Fibroblast of the aortic adventitia (primary cell): ENCODE data around the gene ARF1. TPM values are rescaled to one million over a fixed set of nuclear protein-coding genes. Genes with fewer than 3 reads are reported as not detected.

Source experiments
- small RNA-seq: library from RNA; depleted of rRNA; stranded (forward); fragments of <200 nt; gene quantifications from one replicate; pipeline ENCODE3, GENCODE V24; 2012
- total RNA-seq: library from RNA; depleted of rRNA; stranded (reverse); fragments of >200 nt; gene quantifications from 2 replicates; pipeline ENCODE4 v1.2.3, GENCODE V29; 2012; ENCODE audit warnings: low replicate concordance

Gene ARF1
- total RNA-seq, 1 donor = 246 TPM

Small RNAs within 50 kb of the gene (small RNA-seq; reads per million reads assigned to genes)
- gene AL359510.1 = not detected

Other genes starting within 250 kb of the ARF1 start
- 0.41 and 0.99 TPM in 2 replicates for gene WNT9A, start 134.8 kb upstream of the ARF1 start, total RNA-seq
- not detected in 2 replicates for gene WNT3A, start 75.7 kb upstream of the ARF1 start, total RNA-seq
- gene C1orf35, start 20.6 kb downstream of the ARF1 start, total RNA-seq = 5.9 and 21.8 TPM in 2 replicates
- 32.5 and 74.1 TPM in 2 replicates for gene MRPL55, start 26.6 kb downstream of the ARF1 start, total RNA-seq
- gene GUK1, start 57.6 kb downstream of the ARF1 start, total RNA-seq = 171 and 217 TPM in 2 replicates
- 2.0 and 2.6 TPM in 2 replicates for gene GJC2, start 67.2 kb downstream of the ARF1 start, total RNA-seq
- gene IBA57, start 83.1 kb downstream of the ARF1 start, total RNA-seq = 6.1 and 16.9 TPM in 2 replicates
- gene OBSCN, start 125.3 kb downstream of the ARF1 start, total RNA-seq = 0.99 and 3.1 TPM in 2 replicates